GM19193 (cell line): ENCODE results near the gene GGACT.

ENCODE experiments used
- POLR2A ChIP-seq: IDR thresholded peaks from 4 replicates; pipeline ENCODE4 v1.6.1; 2011; ENCODE audit not compliant: insufficient read depth, insufficient read length; ENCODE audit errors: extremely low read depth

Gene GGACT

GRCh38 chr13:100588331-100589177 lies at the start of gene GGACT:
GGACT (minus strand) TSS chr13:100588789; CDS start chr13:100532591, 56,198 bp downstream.
- TF ChIP-seq POLR2A = peak; percentile 63

GRCh38 chr13:100637796-100638195 lies 49.2 kb upstream of the GGACT start:
- no peak for TF ChIP-seq POLR2A

GRCh38 chr13:100637380-100637779 lies 48.8 kb upstream of the GGACT start:
- no peak for TF ChIP-seq POLR2A

GRCh38 chr13:100636441-100636840 lies 47.9 kb upstream of the GGACT start:
- TF ChIP-seq POLR2A = no peak

GRCh38 chr13:100636004-100636403 lies 47.4 kb upstream of the GGACT start:
- no peak for TF ChIP-seq POLR2A

- no peak for TF ChIP-seq POLR2A
Measured at GRCh38 chr13:100634696-100635095, 46.1 kb upstream of the GGACT start.

- no peak for TF ChIP-seq POLR2A
Measured at GRCh38 chr13:100633461-100633860, 44.9 kb upstream of the GGACT start.

- TF ChIP-seq POLR2A = no peak
Measured at GRCh38 chr13:100630555-100630954, 42.0 kb upstream of the GGACT start.

GRCh38 chr13:100627120-100627519 lies 38.5 kb upstream of the GGACT start:
- no peak for TF ChIP-seq POLR2A

- no peak for TF ChIP-seq POLR2A
Measured at GRCh38 chr13:100625447-100625846, 36.9 kb upstream of the GGACT start.

GRCh38 chr13:100620792-100621191 lies 32.2 kb upstream of the GGACT start:
- no peak for TF ChIP-seq POLR2A

- no peak for TF ChIP-seq POLR2A
Measured at GRCh38 chr13:100619940-100620339, 31.4 kb upstream of the GGACT start.

- no peak for TF ChIP-seq POLR2A
Measured at GRCh38 chr13:100613031-100613430, 24.4 kb upstream of the GGACT start.

- TF ChIP-seq POLR2A = no peak
Measured at GRCh38 chr13:100611678-100612492, 23.3 kb upstream of the GGACT start.

GRCh38 chr13:100610391-100611347 lies 22.1 kb upstream of the GGACT start:
- TF ChIP-seq POLR2A = no peak

GRCh38 chr13:100608906-100609305 lies 20.3 kb upstream of the GGACT start:
- TF ChIP-seq POLR2A = no peak

- TF ChIP-seq POLR2A = no peak
Measured at GRCh38 chr13:100608489-100608888, 19.9 kb upstream of the GGACT start.
